ENCODE results near the gene FPGS. TPM values are rescaled to one million over a fixed set of nuclear protein-coding genes. Genes with fewer than 3 reads are reported as not detected.

FPGS gene
- polyA plus RNA-seq, 1 of the 3 experiments (the other 2 are of a cell fraction): 82.7 TPM

- no peak overlapping the region for H3K4me2 ChIP-seq
- H3K9ac ChIP-seq: no peak overlapping the region
- no peak overlapping the region for H2AFZ ChIP-seq (ENCODE audit: low read depth)
- ChIA-PET POLR2A (no interaction called here), CTCF (interaction anchor here (1.0 to 3.8 kb wide), 2 partner anchors 22 to 113 kb away, joined by 3 to 16 read pairs; partner anchors contain the start of gene TOR2A)
- no peaks in the 10 kb centered on the region for H4K20me1 ChIP-seq (ENCODE audit: insufficient read depth)
- TF ChIP-seq ELF1 (IDR thresholded peaks at IDR 0.05) (no peak), CTCF (IDR thresholded peaks at IDR 0.05) (no peak), MXI1 (IDR thresholded peaks at IDR 0.05; ENCODE audit: low read depth, low read length) (no peak), RCOR1 (IDR thresholded peaks at IDR 0.05; ENCODE audit: low read length) (no peak), USF1 (IDR thresholded peaks at IDR 0.05; ENCODE audit: borderline replicate concordance, low read depth) (no peak), SMC3 (IDR thresholded peaks at IDR 0.05; ENCODE audit: low read depth, low read length) (no peak)
- no peak overlapping the region for H3K4me3 ChIP-seq (ENCODE audit: low read depth in 2 of 2, low read length in 1 of 2)
- H3K9me3 ChIP-seq: peaks cover 7% of the 10 kb centered on the region; the same call in 1 of the 2 replicates
- peaks cover 0 to 17% of the 10 kb centered on the region in 2 experiments for H3K36me3 ChIP-seq (replicated peaks in 1 of 2; ENCODE audit: control insufficient read depth in 1 of 2, insufficient read depth in 2 of 2, low read length in 1 of 2)
- no peaks in the 10 kb centered on the region for H3F3A ChIP-seq (replicated peaks; ENCODE audit: insufficient read depth)
- no peaks in the 10 kb centered on the region for H3K9me2 ChIP-seq
- no peak overlapping the region for H3K27ac ChIP-seq (ENCODE audit: low read depth in 2 of 2, low read length in 1 of 2)
- DNase-seq: no peak
- H3K4me1 ChIP-seq (ENCODE audit: control insufficient read depth in 1 of 2, insufficient read depth in 2 of 2, low read depth in 1 of 2, low read length in 1 of 2): peaks cover 5 to 12% of the 10 kb centered on the region in 2 experiments; a peak in 2 of 4 replicates
- 83% methylated on average over 12 of the region's 12 CpGs for WGBS (ENCODE audit: low lambda C conversion rate)
- H3K79me2 ChIP-seq (ENCODE audit: insufficient read depth): peaks cover 73% of the 10 kb centered on the region
- H3K27me3 ChIP-seq (ENCODE audit: insufficient read depth): no peaks in the 10 kb centered on the region
Observed at GRCh38 chr9:127847833-127848755, 45.4 kb downstream of the FPGS start.

- H3K9me2 ChIP-seq: no peaks in the 10 kb centered on the region
- WGBS (ENCODE audit: low lambda C conversion rate): 98% methylated on average over 9 of the region's 10 CpGs
- H3K4me1 ChIP-seq (ENCODE audit: control insufficient read depth in 1 of 2, insufficient read depth in 2 of 2, low read depth in 1 of 2, low read length in 1 of 2): peaks cover 10 to 20% of the 10 kb centered on the region in 2 experiments; a peak in 2 of 4 replicates
- H3K79me2 ChIP-seq (ENCODE audit: insufficient read depth): peaks cover 81% of the 10 kb centered on the region
- no peak overlapping the region for H3K27ac ChIP-seq (ENCODE audit: low read depth in 2 of 2, low read length in 1 of 2)
- no peak overlapping the region for H3K9ac ChIP-seq
- H3K4me3 ChIP-seq (ENCODE audit: low read depth in 2 of 2, low read length in 1 of 2): no peak overlapping the region; a peak in 1 of 4 replicates
- H3F3A ChIP-seq (replicated peaks; ENCODE audit: insufficient read depth): no peaks in the 10 kb centered on the region
- H3K27me3 ChIP-seq (ENCODE audit: insufficient read depth): no peaks in the 10 kb centered on the region
- TF ChIP-seq POLR2AphosphoS5 (IDR thresholded peaks at IDR 0.05; ENCODE audit: low read depth, low read length) (no peak), USF2 (IDR thresholded peaks at IDR 0.05; ENCODE audit: borderline replicate concordance, low read depth, low read length) (no peak), JUND (IDR thresholded peaks at IDR 0.05) (no peak), REST (IDR thresholded peaks at IDR 0.05; ENCODE audit: low read depth, low read length) (no peak), MEF2A (IDR thresholded peaks at IDR 0.05; ENCODE audit: borderline replicate concordance, low read depth) (no peak), PBX3 (IDR thresholded peaks at IDR 0.05) (no peak), RXRA (IDR thresholded peaks at IDR 0.05; ENCODE audit: borderline replicate concordance, low read depth) (no peak), YY1 (IDR thresholded peaks at IDR 0.05; ENCODE audit: low read depth) (no peak)
- no peaks in the 10 kb centered on the region for H4K20me1 ChIP-seq (ENCODE audit: insufficient read depth)
- CTCF ChIA-PET: no interaction called here
- no peak for DNase-seq
- peaks cover 0 to 17% of the 10 kb centered on the region in 2 experiments for H3K36me3 ChIP-seq (replicated peaks in 1 of 2; ENCODE audit: control insufficient read depth in 1 of 2, insufficient read depth in 2 of 2, low read length in 1 of 2)
- H2AFZ ChIP-seq (ENCODE audit: low read depth): no peak overlapping the region
- H3K4me2 ChIP-seq: no peak overlapping the region
- POLR2A ChIA-PET: no interaction called here
- H3K9me3 ChIP-seq: peaks cover 7% of the 10 kb centered on the region; the same call in 1 of the 2 replicates
Observed at GRCh38 chr9:127848756-127849504, 46.2 kb downstream of the FPGS start.
